Measurements from ENCODE around the gene FBN1.

FBN1 gene

DNA sequence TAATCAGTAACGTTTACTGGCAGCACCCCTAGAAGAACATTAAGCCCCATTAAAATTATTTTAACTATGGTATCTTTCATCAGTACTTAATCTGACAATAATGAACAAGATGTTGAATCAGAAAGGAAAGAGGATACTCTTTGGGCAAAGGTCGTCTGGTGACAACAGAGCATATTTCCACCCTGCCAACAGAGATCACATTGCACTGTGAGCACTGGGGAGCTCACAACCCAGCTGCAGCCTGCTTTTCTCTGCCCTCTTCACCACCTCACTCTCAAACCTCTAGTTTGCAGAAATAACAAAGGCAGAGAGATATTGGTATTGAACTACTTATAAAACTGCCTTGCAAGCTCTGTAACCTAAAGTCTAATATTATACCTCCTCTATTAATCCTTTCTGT is 130.0 kb downstream of the FBN1 start:
- Histone ChIP-seq H3K27ac (ENCODE audit: low read length) (no peak overlapping the region), H3K36me3 (replicated peaks; ENCODE audit: low read depth, low read length) (no peaks in the 10 kb centered on the region)

GRCh38 chr15:48514103-48514816 is 131.2 kb downstream of the FBN1 start:
- H3K4me2 ChIP-seq (ENCODE audit: low read length), result no peak overlapping the region
- H3K4me3 ChIP-seq (ENCODE audit: low read length), result no peak overlapping the region
- no peak overlapping the region for H2AFZ ChIP-seq (ENCODE audit: low read depth, low read length)
- no peaks in the 10 kb centered on the region for H3K9me3 ChIP-seq (ENCODE audit: insufficient read depth, low read length)
- H3K79me2 ChIP-seq (ENCODE audit: low read length), result no peaks in the 10 kb centered on the region
- H3K9ac ChIP-seq (ENCODE audit: low read length), result no peak overlapping the region
- H3K27me3 ChIP-seq (ENCODE audit: low read depth, low read length), result no peaks in the 10 kb centered on the region
- TF ChIP-seq CTCF (IDR thresholded peaks at IDR 0.05; ENCODE audit: low read depth, low read length), result no peak
- no peak for TF ChIP-seq EZH2phosphoT487 (IDR thresholded peaks at IDR 0.05; ENCODE audit: low read depth)
- no peaks in the 10 kb centered on the region for H4K20me1 ChIP-seq (ENCODE audit: insufficient read depth, low read length)
- H3K36me3 ChIP-seq (replicated peaks; ENCODE audit: low read depth, low read length), result no peaks in the 10 kb centered on the region
- H3K27ac ChIP-seq (ENCODE audit: low read length), result no peak overlapping the region
- no peaks in the 10 kb centered on the region for H3K4me1 ChIP-seq (ENCODE audit: low read length)

More for the DNA sequence above, 130.0 kb downstream of the FBN1 start:
- TF ChIP-seq EZH2phosphoT487 (IDR thresholded peaks at IDR 0.05; ENCODE audit: low read depth) (no peak), CTCF (IDR thresholded peaks at IDR 0.05; ENCODE audit: low read depth, low read length) (no peak)
- Histone ChIP-seq H3K27me3 (ENCODE audit: low read depth, low read length) (no peaks in the 10 kb centered on the region), H3K9ac (ENCODE audit: low read length) (no peak overlapping the region), H2AFZ (ENCODE audit: low read depth, low read length) (no peak overlapping the region), H3K4me1 (ENCODE audit: low read length) (peaks cover 5% of the 10 kb centered on the region; the same call in 1 of the 2 replicates), H3K4me3 (ENCODE audit: low read length) (no peak overlapping the region), H3K4me2 (ENCODE audit: low read length) (no peak overlapping the region), H4K20me1 (ENCODE audit: insufficient read depth, low read length) (no peaks in the 10 kb centered on the region), H3K9me3 (ENCODE audit: insufficient read depth, low read length) (no peaks in the 10 kb centered on the region), H3K79me2 (ENCODE audit: low read length) (no peaks in the 10 kb centered on the region)

DNA sequence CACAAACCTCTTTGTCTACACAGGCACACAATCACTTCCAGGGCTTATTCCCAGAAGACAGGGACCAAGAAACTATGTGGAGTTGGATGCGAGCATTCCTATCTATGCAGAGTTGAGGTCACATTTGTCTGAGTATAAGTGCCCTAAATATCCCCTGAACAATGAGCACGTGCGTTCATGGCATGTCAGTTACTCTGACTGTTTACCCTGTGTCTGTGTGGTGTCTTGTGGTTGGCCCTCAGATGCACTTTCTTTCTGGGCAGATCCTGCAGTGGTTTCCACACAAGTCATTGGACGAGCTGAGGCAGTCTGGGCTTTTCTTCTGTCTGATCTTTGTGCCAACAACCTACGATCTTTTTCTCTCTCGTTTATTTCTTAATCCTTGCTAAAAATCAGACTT is 134.5 kb downstream of the FBN1 start:
- H3K27ac ChIP-seq (ENCODE audit: low read length), result no peak overlapping the region
- no peak overlapping the region for H3K9ac ChIP-seq (ENCODE audit: low read length)
- no peak overlapping the region for H2AFZ ChIP-seq (ENCODE audit: low read depth, low read length)

More for the DNA sequence above, 134.5 kb downstream of the FBN1 start:
- no peak overlapping the region for H3K4me2 ChIP-seq (ENCODE audit: low read length)
- H3K36me3 ChIP-seq (replicated peaks; ENCODE audit: low read depth, low read length), result no peaks in the 10 kb centered on the region
- TF ChIP-seq EZH2phosphoT487 (IDR thresholded peaks at IDR 0.05; ENCODE audit: low read depth) (no peak), CTCF (IDR thresholded peaks at IDR 0.05; ENCODE audit: low read depth, low read length) (no peak)
- H3K4me3 ChIP-seq (ENCODE audit: low read length), result no peak overlapping the region
- no peaks in the 10 kb centered on the region for H3K9me3 ChIP-seq (ENCODE audit: insufficient read depth, low read length)
- no peaks in the 10 kb centered on the region for H4K20me1 ChIP-seq (ENCODE audit: insufficient read depth, low read length)
- H3K27me3 ChIP-seq (ENCODE audit: low read depth, low read length), result no peaks in the 10 kb centered on the region
- no peaks in the 10 kb centered on the region for H3K79me2 ChIP-seq (ENCODE audit: low read length)
- H3K4me1 ChIP-seq (ENCODE audit: low read length), result no peaks in the 10 kb centered on the region
